H1 (cell line): ENCODE data around the gene ERC1. TPM values are rescaled to one million over a fixed set of nuclear protein-coding genes. Genes with fewer than 3 reads are reported as not detected.

Experiments
- CTCF ChIA-PET: fragments of 300-600 bp; sonication (Branson Sonifier 250); formaldehyde crosslinking; loops from one replicate; lab custom pipeline; 2021; ENCODE audit not compliant: partially characterized antibody; lab: Charles Lee
- POLR2A ChIA-PET: fragments of 300-600 bp; sonication (Branson Sonifier 250); formaldehyde crosslinking; loops from one replicate; lab custom pipeline; 2021; ENCODE audit warnings: inconsistent platforms; ENCODE audit not compliant: partially characterized antibody; lab: Charles Lee
- DNase-seq, 2 experiments: peaks; one replicate each; pipeline versions ENCODE4 v3.0.0 to v3.0.0-alpha.2; 2010 to 2022; ENCODE audit warnings: low spot score in 2 of 2, low read depth in 1 of 2, mixed read lengths in 1 of 2
- FAIRE-seq: peaks from 2 replicates; lab custom pipeline; 2011; peaks lifted over from hg19 to GRCh38; lab: Jason Lieb, UNC
- H2AFZ ChIP-seq: 2 replicates; pipeline ENCODE4 v1.8.1; 2012; ENCODE audit warnings: low read length, inconsistent platforms
- H2AK5ac ChIP-seq: 2 replicates; pipeline ENCODE4 v1.6.1; 2013; ENCODE audit warnings: low read depth, low read length
- H2BK120ac ChIP-seq: replicated peaks from 2 replicates; pipeline ENCODE3; 2013; ENCODE audit warnings: low read depth, low read length, inconsistent platforms
- H2BK12ac ChIP-seq: 2 replicates; pipeline ENCODE4 v1.6.1; 2013; ENCODE audit warnings: low read depth, low read length
- H2BK15ac ChIP-seq: 2 replicates; pipeline ENCODE4 v1.6.1; 2013; ENCODE audit warnings: low read length
- H2BK20ac ChIP-seq: 2 replicates; pipeline ENCODE4 v1.6.1; 2013; ENCODE audit warnings: low read length
- H2BK5ac ChIP-seq: 2 replicates; pipeline ENCODE4 v1.6.1; 2013; ENCODE audit warnings: low read depth, low read length
- H3K14ac ChIP-seq: 2 replicates; pipeline ENCODE4 v1.6.1; 2013; ENCODE audit warnings: inconsistent platforms; ENCODE audit not compliant: insufficient read length
- H3K18ac ChIP-seq: 2 replicates; pipeline ENCODE4 v1.6.1; 2013; ENCODE audit warnings: low read length; ENCODE audit errors: extremely low read depth
- H3K23ac ChIP-seq: 2 replicates; pipeline ENCODE4 v1.6.1; 2013; ENCODE audit warnings: inconsistent platforms; ENCODE audit not compliant: insufficient read length
- H3K23me2 ChIP-seq: 2 replicates; pipeline ENCODE4 v1.6.1; 2013; ENCODE audit warnings: low read depth, low read length
- H3K27ac ChIP-seq: 2 replicates; pipeline ENCODE4 v1.6.1; 2011; ENCODE audit warnings: low read depth, low read length, inconsistent platforms
- H3K27me3 ChIP-seq, 4 experiments: replicated peaks in 1 of 4; 1 replicate in 1 of 4; 2 replicates in 3 of 4; pipeline versions ENCODE4 v1.6.1 to v1.8.1; 2011 to 2013; ENCODE audit warnings: low read length in 3 of 4, mild to moderate bottlenecking in 3 of 4, inconsistent platforms in 2 of 4, mixed read lengths in 2 of 4, moderate library complexity in 1 of 4; ENCODE audit not compliant: control insufficient read depth in 3 of 4, insufficient read depth in 3 of 4; ENCODE audit errors: extremely low read depth in 1 of 4
- H3K36me3 ChIP-seq, 4 experiments: 2 replicates each; pipeline versions ENCODE4 v1.6.1 to v1.8.1; 2011 to 2013; ENCODE audit warnings: mild to moderate bottlenecking in 4 of 4, low read length in 3 of 4, moderate library complexity in 2 of 4, control low read depth in 1 of 4, inconsistent platforms in 1 of 4; ENCODE audit not compliant: insufficient read depth in 4 of 4, control insufficient read depth in 2 of 4
- H3K4ac ChIP-seq: replicated peaks from 2 replicates; pipeline ENCODE3; 2013; ENCODE audit warnings: low read length, low read depth, mixed read lengths, inconsistent platforms; ENCODE audit not compliant: insufficient read length
- H3K4me1 ChIP-seq, 4 experiments: replicated peaks in 1 of 4; 1 replicate in 1 of 4; 2 replicates in 3 of 4; pipeline versions ENCODE4 v1.6.1 to v1.8.1; 2011 to 2013; ENCODE audit warnings: low read length in 3 of 4, inconsistent platforms in 2 of 4, mixed read lengths in 1 of 4; ENCODE audit not compliant: insufficient read depth in 4 of 4, control insufficient read depth in 3 of 4
- H3K4me2 ChIP-seq, 2 experiments: 2 replicates each; pipeline versions ENCODE4 v1.6.1 to v1.8.1; 2011 to 2013; ENCODE audit warnings: low read depth in 2 of 2, low read length in 2 of 2, control low read depth in 1 of 2, inconsistent platforms in 1 of 2, mild to moderate bottlenecking in 1 of 2; ENCODE audit not compliant: insufficient read depth in 1 of 2
- H3K4me3 ChIP-seq, 4 experiments: fragments of 200-600, 300-600 bp in 1 of 4; sonication (generic), shearing (Covaris generic), sonication (Bioruptor Twin) in 1 of 4; 2 replicates each; pipeline versions ENCODE4 v1.5.1 to v1.8.1; 2011 to 2016; ENCODE audit warnings: low read length in 4 of 4, low read depth in 3 of 4, control low read depth in 2 of 4, inconsistent platforms in 2 of 4, mild to moderate bottlenecking in 2 of 4, mixed read lengths in 1 of 4, moderate library complexity in 1 of 4; ENCODE audit not compliant: insufficient read depth in 2 of 4; ENCODE audit errors: extremely low read depth in 1 of 4
- H3K56ac ChIP-seq: replicated peaks from 2 replicates; pipeline ENCODE3; 2013; ENCODE audit warnings: low read depth, mild to moderate bottlenecking, mixed read lengths, low read length, inconsistent platforms; ENCODE audit not compliant: insufficient read length
- H3K79me1 ChIP-seq: 2 replicates; pipeline ENCODE4 v1.6.1; 2013; ENCODE audit warnings: low read depth, low read length, control low read depth
- H3K79me2 ChIP-seq, 2 experiments: 2 replicates each; pipeline versions ENCODE4 v1.6.1 to v1.8.1; 2012 to 2013; ENCODE audit warnings: low read length in 2 of 2, mild to moderate bottlenecking in 2 of 2, inconsistent platforms in 1 of 2; ENCODE audit not compliant: insufficient read depth in 2 of 2, control insufficient read depth in 1 of 2
- H3K9ac ChIP-seq, 4 experiments: replicated peaks in 1 of 4; 1 replicate in 1 of 4; 2 replicates in 3 of 4; pipeline versions ENCODE4 v1.6.1 to v1.8.1; 2011 to 2013; ENCODE audit warnings: low read depth in 3 of 4, low read length in 3 of 4, control low read depth in 2 of 4, mild to moderate bottlenecking in 2 of 4, moderate library complexity in 2 of 4, inconsistent platforms in 1 of 4; ENCODE audit errors: extremely low read depth in 1 of 4
- H3K9me3 ChIP-seq, 2 experiments: 2 replicates each; pipeline versions ENCODE4 v1.6.1 to v1.8.1; 2012 to 2013; ENCODE audit warnings: mild to moderate bottlenecking in 2 of 2, moderate library complexity in 2 of 2, control low read depth in 1 of 2, inconsistent platforms in 1 of 2, low read depth in 1 of 2, low read length in 1 of 2, mixed read lengths in 1 of 2; ENCODE audit not compliant: insufficient read depth in 2 of 2
- H4K20me1 ChIP-seq, 2 experiments: replicated peaks in 1 of 2; 2 replicates each; pipeline versions ENCODE3 to v1.8.1; 2011 to 2013; ENCODE audit warnings: inconsistent platforms in 2 of 2, low read length in 2 of 2, mild to moderate bottlenecking in 1 of 2; ENCODE audit not compliant: insufficient read depth in 2 of 2, control insufficient read depth in 1 of 2
- H4K5ac ChIP-seq: 2 replicates; pipeline ENCODE4 v1.6.1; 2013; ENCODE audit warnings: low read length, low read depth, mixed read lengths, inconsistent platforms; ENCODE audit not compliant: insufficient read length
- H4K8ac ChIP-seq: 2 replicates; pipeline ENCODE4 v1.8.0; 2013; ENCODE audit warnings: mild to moderate bottlenecking, moderate library complexity, low read length, inconsistent platforms; ENCODE audit not compliant: insufficient read depth; ENCODE audit errors: extremely low read depth
- H4K91ac ChIP-seq: replicated peaks from 2 replicates; pipeline ENCODE3; 2013; ENCODE audit warnings: low read length, mixed read lengths, inconsistent platforms; ENCODE audit not compliant: insufficient read length
- ASH2L ChIP-seq: fragments of 200-600, 300-600 bp; sonication (generic); IDR thresholded peaks from one replicate; pipeline ENCODE4 v1.7.1; 2017; ENCODE audit warnings: low read length
- ATF2 ChIP-seq: IDR thresholded peaks from 2 replicates; pipeline ENCODE4 v1.6.1; 2012; ENCODE audit warnings: low read length, inconsistent platforms
- CREB1 ChIP-seq: IDR thresholded peaks from 2 replicates; pipeline ENCODE4 v1.6.1; 2012; ENCODE audit warnings: inconsistent platforms
- HDAC2 ChIP-seq, 2 experiments: fragments of 300-600 bp in 1 of 2; sonication (generic) in 1 of 2; IDR thresholded peaks; 2 replicates each; pipeline ENCODE4 v1.6.1; 2011 to 2012; ENCODE audit warnings: low read depth in 2 of 2, low read length in 2 of 2, mild to moderate bottlenecking in 2 of 2, moderate library complexity in 2 of 2, borderline replicate concordance in 1 of 2, inconsistent platforms in 1 of 2
- JUND ChIP-seq: IDR thresholded peaks from 2 replicates; pipeline ENCODE4 v1.6.1; 2011; ENCODE audit warnings: mild to moderate bottlenecking, improper control_type of control experiment, low read length
- KDM1A ChIP-seq: fragments of 200-600, 300-600 bp; sonication (generic); IDR thresholded peaks from 2 replicates; pipeline ENCODE4 v1.7.1; 2016; ENCODE audit warnings: mild to moderate bottlenecking, low read length, borderline replicate concordance
- NRF1 ChIP-seq: IDR thresholded peaks from 2 replicates; pipeline ENCODE4 v1.6.1; 2011; ENCODE audit warnings: mild to moderate bottlenecking, low read depth, low read length, improper control_type of control experiment
- PHF8 ChIP-seq: fragments of 200-600 bp; sonication (generic); conservative IDR thresholded peaks from 2 replicates; pipeline ENCODE4 v1.7.1; 2012; ENCODE audit warnings: low read depth, mild to moderate bottlenecking, inconsistent platforms, low read length, moderate library complexity
- TAF7 ChIP-seq: optimal IDR thresholded peaks from 2 replicates; pipeline ENCODE3; 2011; ENCODE audit warnings: low read depth, mild to moderate bottlenecking, inconsistent platforms, low read length, moderate library complexity, borderline replicate concordance
- USF2 ChIP-seq: IDR thresholded peaks from 2 replicates; pipeline ENCODE4 v1.6.1; 2011; ENCODE audit warnings: low read length, improper control_type of control experiment
- WGBS, 2 experiments: shearing (Covaris generic) in 1 of 2; methylation state at CpG; one replicate each; pipeline versions ENCODE4 v1.1.6 to v1.1.7; 2013 to 2015; ENCODE audit warnings: low lambda C conversion rate in 2 of 2, mixed read lengths in 2 of 2, inconsistent platforms in 1 of 2, low coverage in 1 of 2, missing lambda C conversion rate in 1 of 2; ENCODE audit not compliant: insufficient replicate concordance in 2 of 2, insufficient coverage in 1 of 2, insufficient read length in 1 of 2; ENCODE audit errors: extremely low coverage in 1 of 2, missing lambda C conversion rate in 1 of 2; 5-methylcytosine and 5-hydroxymethylcytosine counted together
- polyA plus RNA-seq, 7 experiments: library from polyadenylated mRNA; depleted of rRNA in 3 of 7; stranded (reverse) in 5 of 7; unstranded in 2 of 7; fragments of >200 nt in 5 of 7; fragments of 200-250 nt in 2 of 7; gene quantifications; 1 replicate in 5 of 7; 2 replicates in 1 of 7; 4 replicates in 1 of 7; pipeline versions ENCODE4 v1.2.1 to v1.2.3, GENCODE V29; 2011 to 2013; ENCODE audit warnings: missing spikeins in 2 of 7, mixed read lengths in 2 of 7
- total RNA-seq: library from RNA; stranded (reverse); fragmentation: NEBNext Ultra II Directional; extraction: Animal tissue kit (Norgen Biotek cat#: 25700); gene quantifications from 2 replicates; pipeline ENCODE4 v1.2.1, GENCODE V29; 2021

The ERC1 gene
- total and polyA plus RNA-seq, 2 of the 8 experiments (the other 6 are each of a cell fraction or from before 2014, with no cell fraction given): 7.8 to 45.7 TPM

- H2BK120ac ChIP-seq: no peak overlapping the region
- 75% methylated on average over 5 of the region's 5 CpGs; no CpG with 5 or more reads in 1 of the 2 experiments for WGBS, 2 experiments
- no peak overlapping the region for H3K23ac ChIP-seq
- H3K4me3 ChIP-seq: no peak overlapping the region
- H2BK5ac ChIP-seq: no peak overlapping the region
- H4K8ac ChIP-seq: no peak overlapping the region
- H4K91ac ChIP-seq: no peak overlapping the region
- no peak overlapping the region for H2BK20ac ChIP-seq
- H4K5ac ChIP-seq: no peak overlapping the region
- no peak overlapping the region for H2AFZ ChIP-seq
- H3K18ac ChIP-seq: no peak overlapping the region
- no peak overlapping the region for H3K4ac ChIP-seq
- no peaks in the 10 kb centered on the region for H4K20me1 ChIP-seq
- H2BK12ac ChIP-seq: no peak overlapping the region
- peak; percentile 57 for FAIRE-seq
- no peaks in the 10 kb centered on the region; the same call in 1 of the 2 replicates for H3K23me2 ChIP-seq
- H2BK15ac ChIP-seq: no peak overlapping the region
- POLR2A ChIA-PET: no interaction called here
- H3K79me1 ChIP-seq: no peaks in the 10 kb centered on the region
- no peaks in the 10 kb centered on the region for H3K79me2 ChIP-seq
- no peaks in the 10 kb centered on the region for H3K36me3 ChIP-seq
- no peaks in the 10 kb centered on the region for H3K27me3 ChIP-seq
- H2AK5ac ChIP-seq: no peak overlapping the region
- CTCF ChIA-PET: interaction anchor here (1.1 kb wide), 1 partner anchor 71 kb away, joined by 3 read pairs; no protein-coding TSS in a partner anchor
- H3K14ac ChIP-seq: no peak overlapping the region
- DNase-seq: no peak
- H3K56ac ChIP-seq: no peak overlapping the region
- H3K4me2 ChIP-seq: no peak overlapping the region
- H3K27ac ChIP-seq: no peak overlapping the region
- H3K9ac ChIP-seq: no peak overlapping the region
- peaks cover 0 to 5% (median 2%) of the 10 kb centered on the region in 4 experiments; a peak in 3 of 7 replicates for H3K4me1 ChIP-seq
- H3K9me3 ChIP-seq: no peaks in the 10 kb centered on the region
- TF ChIP-seq JUND (no peak), CREB1 (no peak), NRF1 (no peak), PHF8 (no peak), KDM1A (no peak), ASH2L (no peak), ATF2 (no peak), TAF7 (no peak), USF2 (no peak), HDAC2 (IDR thresholded peaks at IDR 0.05; ENCODE audit: borderline replicate concordance in 1 of 2, low read depth in 2 of 2, low read length in 2 of 2) (no peak)
Observed at GRCh38 chr12:1282670-1283315, 291.8 kb downstream of the ERC1 start.
